Right lung (tissue), 5 donors: Measurements from ENCODE around the gene MSANTD1. TPM values are rescaled to one million over a fixed set of nuclear protein-coding genes. Genes with fewer than 3 reads are reported as not detected.

Source experiments
- DNase-seq, 2 donors: peaks; one replicate each; pipeline ENCODE4 v3.0.0-alpha.2; 2013
- polyA plus RNA-seq, 5 donors: library from polyadenylated mRNA; unstranded; fragments of 120-200 nt; gene quantifications; one replicate each; pipeline versions ENCODE4 v1.2.1 to v1.2.3, GENCODE V29; 2013; ENCODE audit warnings: inconsistent platforms in 1 of 5, low replicate concordance in 1 of 5; ENCODE audit not compliant: insufficient read length in 5 of 5, insufficient read depth in 1 of 5

Gene MSANTD1
- polyA plus RNA-seq, 5 donors = 0.45 to 1.00 (median 0.85) TPM

GRCh38 chr4:3301450-3302172 is 52.7 kb downstream of the MSANTD1 start:
- DNase-seq = no peak

- no peak for DNase-seq
Measured at GRCh38 chr4:3302173-3302785, 53.3 kb downstream of the MSANTD1 start.

DNA sequence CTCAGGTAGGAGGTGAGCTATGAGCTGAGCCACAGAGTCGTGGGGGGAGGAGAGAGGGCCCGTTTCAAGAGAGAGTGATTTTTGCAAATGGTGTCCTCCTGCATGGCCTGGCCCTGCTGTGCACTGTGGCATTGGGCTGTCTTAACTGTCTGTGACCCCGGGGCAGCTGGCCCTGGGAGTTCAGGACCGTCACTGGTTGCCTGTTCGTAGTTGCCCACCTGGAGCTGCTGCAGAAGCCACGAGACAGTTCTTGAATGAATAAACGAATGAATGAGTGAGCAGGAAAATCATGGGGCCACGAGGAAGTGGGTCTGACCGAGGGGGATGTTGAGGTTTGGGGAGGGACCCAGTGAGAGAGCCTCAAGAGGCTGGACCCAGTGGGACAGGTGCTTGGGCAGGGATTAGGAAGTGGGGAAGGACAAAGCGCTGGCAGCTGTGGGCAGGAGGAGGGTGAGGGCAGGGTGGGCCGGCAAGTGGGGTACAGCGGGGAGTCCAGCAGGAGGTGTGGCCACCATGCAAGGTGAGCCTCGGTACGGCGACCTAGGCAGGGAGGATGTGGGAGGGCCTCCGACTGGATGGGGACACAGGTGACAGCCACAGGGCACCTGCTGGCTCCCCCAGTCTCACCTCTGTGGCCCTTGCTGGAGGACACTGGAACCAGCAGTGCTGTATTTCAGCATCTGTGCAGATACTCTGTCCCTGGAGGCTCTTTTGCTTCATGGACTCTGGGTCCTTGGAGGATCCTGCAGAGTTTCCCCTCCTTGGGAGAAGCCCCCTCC is 54.0 kb downstream of the MSANTD1 start:
- no peak for DNase-seq

DNA sequence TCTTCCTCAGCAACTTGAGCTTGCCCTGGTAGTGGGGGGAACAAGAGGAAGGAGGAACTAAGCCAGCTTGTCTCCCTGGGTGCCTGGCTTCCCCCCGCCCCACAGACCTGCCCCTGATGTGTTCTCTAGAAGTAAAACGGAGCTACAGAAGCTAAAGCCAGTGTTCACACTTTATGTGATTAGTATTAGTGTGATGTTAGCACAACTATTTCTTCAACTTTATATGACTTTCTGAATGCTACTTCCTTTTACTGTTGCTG is 54.5 kb downstream of the MSANTD1 start:
- no peak for DNase-seq

DNA sequence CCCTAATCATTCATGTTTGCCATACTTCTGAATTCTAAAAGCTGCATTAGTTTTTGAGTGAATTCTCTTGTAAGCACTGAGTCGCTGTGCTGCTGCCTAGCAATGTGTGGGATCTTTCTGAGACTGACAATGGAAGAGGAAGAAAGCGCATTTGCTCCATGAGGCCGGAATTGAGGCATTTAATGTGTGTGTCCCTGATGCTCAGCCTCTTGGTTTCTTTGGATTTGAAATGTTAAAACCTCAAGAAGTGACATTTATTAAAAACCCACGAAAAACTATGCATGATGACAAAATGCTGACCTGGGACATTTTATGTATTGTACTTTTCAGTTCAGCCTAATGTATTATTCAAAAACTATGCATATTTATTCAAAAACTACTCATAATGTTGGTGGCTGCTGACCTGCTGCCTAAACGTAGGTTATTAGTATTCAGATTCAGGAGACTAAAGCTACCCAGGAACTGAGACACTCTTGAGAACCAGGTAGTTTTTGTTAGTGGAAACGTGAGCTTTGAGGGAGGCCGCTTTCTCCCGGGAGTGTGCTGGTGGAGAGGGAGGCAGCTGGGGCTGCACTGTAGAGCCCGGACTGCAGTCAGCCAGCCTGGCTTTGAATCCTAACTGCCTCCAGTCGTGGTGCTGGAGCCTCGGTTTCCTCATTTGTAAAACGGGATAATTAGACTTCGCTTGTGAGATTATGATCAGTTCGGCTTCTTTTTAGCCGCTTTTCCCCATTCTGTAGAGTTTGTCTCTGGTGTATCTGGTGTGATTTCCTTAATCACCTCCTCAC is 55.2 kb downstream of the MSANTD1 start:
- DNase-seq = no peak

DNA sequence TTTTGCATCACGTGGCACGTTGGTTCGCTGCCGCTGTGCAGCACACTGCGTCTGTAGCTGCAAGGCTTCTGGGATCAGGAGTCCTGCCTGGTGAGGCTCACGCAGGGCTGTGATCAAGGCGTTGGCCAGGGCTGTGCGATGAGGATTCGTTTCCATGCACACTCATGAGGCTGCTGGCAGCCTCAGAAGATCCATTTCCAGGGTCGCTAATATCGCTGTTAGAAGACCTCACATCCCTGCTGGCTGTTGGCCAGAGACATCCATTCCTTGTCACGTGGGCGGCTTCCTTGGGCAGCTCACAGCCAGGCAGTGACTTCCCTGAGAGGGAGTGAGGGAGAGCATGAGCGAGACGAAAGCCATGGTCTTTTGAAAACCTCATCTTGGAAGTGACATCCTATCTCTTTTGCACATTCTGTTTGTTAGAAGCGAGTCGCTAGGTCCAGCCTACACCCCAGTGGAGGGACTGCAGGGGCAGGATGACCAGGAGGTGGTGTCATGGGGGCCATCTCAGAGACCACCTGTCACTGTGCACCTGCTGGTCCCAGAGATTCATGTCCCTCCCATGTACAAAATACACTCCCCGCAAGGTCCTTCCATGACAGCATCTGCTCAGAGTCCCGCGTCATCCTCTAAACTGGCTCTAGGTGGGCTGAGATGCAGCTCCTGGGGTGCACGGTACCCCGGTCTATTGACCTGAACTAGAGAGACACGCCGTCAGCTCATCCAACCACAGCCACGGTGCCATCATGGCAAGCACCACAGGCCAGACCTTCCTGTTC is 56.1 kb downstream of the MSANTD1 start:
- peak; percentile 65 for DNase-seq

GRCh38 chr4:3305610-3306371 is 56.8 kb downstream of the MSANTD1 start:
- DNase-seq = no peak

Other genes with a start within 250 kb of the MSANTD1 start
- gene HTT-AS, start 174.6 kb upstream of the MSANTD1 start, polyA plus RNA-seq = not detected
- 10 to 100 TPM; 27.9 to 34.4 (median 32.0) TPM for gene HTT, start 174.5 kb upstream of the MSANTD1 start, polyA plus RNA-seq
- 10 to 100 TPM; 51.1 to 71.5 (median 67.7) TPM for gene RGS12, start 43.9 kb downstream of the MSANTD1 start, polyA plus RNA-seq
- 1 to 10 TPM in 1 of 5 donors, under 1 TPM in 4; 0.41 to 1.7 (median 0.90) TPM for gene HGFAC, start 192.8 kb downstream of the MSANTD1 start, polyA plus RNA-seq
- 1 to 10 TPM in 2 of 5 donors, under 1 TPM in 3; 0.31 to 2.2 (median 0.59) TPM for gene DOK7, start 214.1 kb downstream of the MSANTD1 start, polyA plus RNA-seq